CD4-positive, alpha-beta T cell (primary cell): ENCODE measurements around the gene KDM4E. TPM values are rescaled to one million over a fixed set of nuclear protein-coding genes. Genes with fewer than 3 reads are reported as not detected.
"Not testable (repeated sequence)": the region's sequence is repeated elsewhere in the genome, so short reads cannot be mapped to it uniquely, and the experiment has no call there.

Source experiments
- ATAC-seq: fragments of 200-7000 bp; cut with Tn5 transposase; one replicate; pipeline ENCODE4 v1.10.0; 2022; ENCODE audit warnings: mild to moderate bottlenecking; ENCODE audit not compliant: poor library complexity
- CTCF ChIA-PET: fragments of 350-600 bp; sonication (Branson Sonifier 250); formaldehyde crosslinking; loops from one replicate; lab custom pipeline; 2021; ENCODE audit warnings: antibody characterized with exemption, inconsistent platforms; lab: Charles Lee
- POLR2A ChIA-PET: fragments of 350-600 bp; sonication (Branson Sonifier 250); formaldehyde crosslinking; loops from one replicate; lab custom pipeline; 2021; ENCODE audit warnings: antibody characterized with exemption, inconsistent platforms; lab: Charles Lee
- DNase-seq, 14 experiments: peaks; one replicate each; pipeline ENCODE4 v3.0.0-alpha.2; 2013 to 2020; ENCODE audit warnings: mixed read lengths in 2 of 14
- H3K27ac ChIP-seq, 2 donors: one replicate each; pipeline versions ENCODE4 v1.5.1 to v1.7.0; 2013; ENCODE audit warnings: low read length in 2 of 2, low read depth in 1 of 2, mild to moderate bottlenecking in 1 of 2
- H3K27me3 ChIP-seq, 2 experiments: 1 replicate in 1 of 2; 2 replicates in 1 of 2; pipeline versions ENCODE4 v1.6.1 to v1.7.0; 2013; ENCODE audit warnings: low read length in 2 of 2, control low read depth in 1 of 2, mild to moderate bottlenecking in 1 of 2, moderate library complexity in 1 of 2; ENCODE audit not compliant: insufficient read depth in 2 of 2, control insufficient read depth in 1 of 2
- H3K36me3 ChIP-seq: one replicate; pipeline ENCODE4 v1.6.1; 2013; ENCODE audit warnings: low read length, control low read depth; ENCODE audit not compliant: insufficient read depth
- H3K4me1 ChIP-seq: one replicate; pipeline ENCODE4 v1.6.1; 2013; ENCODE audit warnings: low read length, control low read depth; ENCODE audit not compliant: insufficient read depth
- H3K4me3 ChIP-seq: one replicate; pipeline ENCODE4 v1.5.1; 2013; ENCODE audit warnings: mild to moderate bottlenecking, low read length, moderate library complexity
- H3K9me3 ChIP-seq, 2 experiments: 1 replicate in 1 of 2; 2 replicates in 1 of 2; pipeline versions ENCODE4 v1.6.1 to v1.7.0; 2013; ENCODE audit warnings: low read length in 2 of 2, mild to moderate bottlenecking in 2 of 2, control low read depth in 1 of 2, moderate library complexity in 1 of 2; ENCODE audit not compliant: control insufficient read depth in 1 of 2, insufficient read depth in 1 of 2
- H3K27ac Mint-ChIP-seq: one replicate; pipeline ENCODE4 v1.8.0; 2020; ENCODE audit warnings: mixed read lengths
- H3K27me3 Mint-ChIP-seq: one replicate; pipeline ENCODE4 v1.8.0; 2021; ENCODE audit warnings: mixed read lengths
- H3K36me3 Mint-ChIP-seq: one replicate; pipeline ENCODE4 v1.8.0; 2021; ENCODE audit warnings: low read depth, mixed read lengths
- H3K4me1 Mint-ChIP-seq: one replicate; pipeline ENCODE4 v1.8.0; 2021; ENCODE audit warnings: low read depth, mixed read lengths
- H3K4me3 Mint-ChIP-seq: one replicate; pipeline ENCODE4 v1.8.0; 2020; ENCODE audit warnings: mild to moderate bottlenecking, mixed read lengths
- H3K9me3 Mint-ChIP-seq: one replicate; pipeline ENCODE4 v1.8.0; 2020; ENCODE audit warnings: mixed read lengths
- CTCF ChIP-seq: fragments of 200-600 bp; IDR thresholded peaks from one replicate; pipeline ENCODE4 v1.8.0; 2022; ENCODE audit warnings: antibody characterized with exemption, mild to moderate bottlenecking
- intact Hi-C, 2 experiments: fragments of 100-400 bp; cut with DNase I in 1 of 2; cut with micrococcal nuclease in 1 of 2; formaldehyde crosslinking; loops; one replicate each; pipeline versions ENCODE4 v1.15.1 to v1.9.0; 2023 to 2025; cut with DNase I, micrococcal nuclease
- total RNA-seq, 174 experiments: library from RNA in 2 of 174; stranded (reverse) in 2 of 174; gene quantifications; one replicate each; pipeline ENCODE4 v1.2.3 and lab custom pipeline; 2021 to 2026

The KDM4E gene
- total RNA-seq, 2 experiments from 2014 or later, result not detected

- Mint-ChIP-seq H3K9me3 (no peaks in the 10 kb centered on the region), H3K4me1 (no peaks in the 10 kb centered on the region), H3K27me3 (peaks cover 58% of the 10 kb centered on the region), H3K4me3 (no peak overlapping the region), H3K36me3 (no peaks in the 10 kb centered on the region), H3K27ac (no peak overlapping the region)
- no peak for DNase-seq
- Histone ChIP-seq H3K4me3 (no peak overlapping the region), H3K9me3 (peaks cover 0 to 7% of the 10 kb centered on the region in 2 experiments), H3K27me3 (peaks cover 9 to 10% of the 10 kb centered on the region in 2 experiments), H3K36me3 (no peaks in the 10 kb centered on the region), H3K27ac (no peak overlapping the region), H3K4me1 (no peaks in the 10 kb centered on the region)
- CTCF ChIA-PET, result no interaction called here
- POLR2A ChIA-PET, result no interaction called here
- intact Hi-C loops, result no loop called here
- ATAC-seq, result no peak
- TF ChIP-seq CTCF, result no peak
These were observed 20.8 kb downstream of the KDM4E start for GRCh38 chr11:95045812-95046211.

- H3K27ac Mint-ChIP-seq, H3K4me1 ChIP-seq, H3K9me3 ChIP-seq, H3K36me3 Mint-ChIP-seq, DNase-seq, intact Hi-C loops, H3K4me3 ChIP-seq, H3K27ac ChIP-seq, CTCF ChIA-PET, H3K4me3 Mint-ChIP-seq, ATAC-seq, H3K9me3 Mint-ChIP-seq, POLR2A ChIA-PET, H3K4me1 Mint-ChIP-seq, H3K36me3 ChIP-seq: not testable (repeated sequence)
- peaks cover 12 to 19% of the 10 kb centered on the region in 2 experiments for H3K27me3 ChIP-seq
- peaks cover 53% of the 10 kb centered on the region for H3K27me3 Mint-ChIP-seq
These were observed 24.1 kb downstream of the KDM4E start, which contains the start of gene KDM4F for GRCh38 chr11:95049122-95049521. TSS of gene KDM4F (plus strand) at chr11:95049422.

GRCh38 chr11:95050595-95051202 lies 25.6 kb downstream of the KDM4E start:
- Mint-ChIP-seq H3K4me3 (no peak overlapping the region), H3K9me3 (no peaks in the 10 kb centered on the region), H3K4me1 (no peaks in the 10 kb centered on the region), H3K36me3 (no peaks in the 10 kb centered on the region), H3K27me3 (peaks cover 53% of the 10 kb centered on the region), H3K27ac (no peak overlapping the region)
- no peak for TF ChIP-seq CTCF
- CTCF ChIA-PET, result no interaction called here
- H3K27ac ChIP-seq, result no peak overlapping the region
- no peak for DNase-seq
- H3K4me3 ChIP-seq, result no peak overlapping the region
- ATAC-seq, result no peak
- intact Hi-C loops, result loop anchor here in 1 of 2 experiments (10.0 kb wide), 1 partner anchor 54 kb away; no protein-coding TSS in a partner anchor
- no peaks in the 10 kb centered on the region for H3K36me3 ChIP-seq
- POLR2A ChIA-PET, result no interaction called here
- no peaks in the 10 kb centered on the region for H3K4me1 ChIP-seq
- peaks cover 0 to 8% of the 10 kb centered on the region in 2 experiments for H3K9me3 ChIP-seq
- H3K27me3 ChIP-seq, result peaks cover 17 to 18% of the 10 kb centered on the region in 2 experiments

GRCh38 chr11:95054356-95054755 lies 29.3 kb downstream of the KDM4E start:
- peaks cover 14 to 18% of the 10 kb centered on the region in 2 experiments for H3K27me3 ChIP-seq
- no peak overlapping the region for H3K27ac Mint-ChIP-seq
- H3K4me3 ChIP-seq, result no peak overlapping the region
- intact Hi-C loops, result loop anchor here in 1 of 2 experiments (10.0 kb wide), 1 partner anchor 50 kb away; no protein-coding TSS in a partner anchor
- DNase-seq (no peak), ATAC-seq (no peak)
- H3K36me3 Mint-ChIP-seq, result no peaks in the 10 kb centered on the region
- CTCF ChIA-PET, result no interaction called here
- H3K4me1 Mint-ChIP-seq, result no peaks in the 10 kb centered on the region
- no peak for TF ChIP-seq CTCF
- no peaks in the 10 kb centered on the region for H3K36me3 ChIP-seq
- H3K4me3 Mint-ChIP-seq, result no peak overlapping the region
- no peak overlapping the region for H3K27ac ChIP-seq
- H3K9me3 Mint-ChIP-seq, result no peaks in the 10 kb centered on the region
- POLR2A ChIA-PET, result no interaction called here
- H3K4me1 ChIP-seq, result no peaks in the 10 kb centered on the region
- H3K9me3 ChIP-seq, result peaks cover 0 to 8% of the 10 kb centered on the region in 2 experiments
- peaks cover 59% of the 10 kb centered on the region for H3K27me3 Mint-ChIP-seq
